Endothelial cell of umbilical vein (primary cell): ENCODE measurements around the gene HIVEP3. TPM values are rescaled to one million over a fixed set of nuclear protein-coding genes. Genes with fewer than 3 reads are reported as not detected.

Experiments used
- BruUV-seq: library from RNA; stranded (reverse); fragments of 400-500 nt; replicated peaks from 2 replicates; lab custom pipeline; 2021; lab: Mats Ljungman, UMichigan
- CTCF ChIA-PET: fragments of 300-600, 350-600 bp; sonication (Branson Sonifier 250); formaldehyde crosslinking; loops from one replicate; lab custom pipeline; 2021; ENCODE audit warnings: antibody characterized with exemption, inconsistent platforms; lab: Charles Lee
- POLR2A ChIA-PET: fragments of 300-600, 350-600 bp; sonication (Branson Sonifier 250); formaldehyde crosslinking; loops from one replicate; lab custom pipeline; 2021; ENCODE audit warnings: antibody characterized with exemption, inconsistent platforms; lab: Charles Lee
- DNase-seq: peaks from one replicate; pipeline ENCODE4 v3.0.0-alpha.2; 2011; ENCODE audit warnings: low read depth, low spot score
- FAIRE-seq: peaks from 2 replicates; lab custom pipeline; 2011; peaks lifted over from hg19 to GRCh38; lab: Jason Lieb, UNC
- H2AFZ ChIP-seq: 2 replicates; pipeline ENCODE4 v1.6.0; 2012; ENCODE audit warnings: low read depth, low read length, control low read depth, inconsistent platforms
- H3K27ac ChIP-seq: 2 replicates; pipeline ENCODE4 v1.5.1; 2011; ENCODE audit warnings: low read depth, mild to moderate bottlenecking, control low read depth, low read length, moderate library complexity; ENCODE audit not compliant: insufficient read depth
- H3K27me3 ChIP-seq, 2 experiments: 2 replicates each; pipeline versions ENCODE4 v1.6.0 to v1.6.1; 2011; ENCODE audit warnings: low read length in 2 of 2, mixed read lengths in 1 of 2; ENCODE audit not compliant: control insufficient read depth in 2 of 2, insufficient read depth in 2 of 2
- H3K36me3 ChIP-seq, 2 experiments: 2 replicates in 1 of 2; 3 replicates in 1 of 2; pipeline ENCODE4 v1.5.1; 2011; ENCODE audit warnings: low read length in 2 of 2, mild to moderate bottlenecking in 1 of 2, moderate library complexity in 1 of 2; ENCODE audit not compliant: control insufficient read depth in 2 of 2, insufficient read depth in 2 of 2; ENCODE audit errors: extremely low read depth in 1 of 2
- H3K4me1 ChIP-seq: 3 replicates; pipeline ENCODE4 v1.5.1; 2011; ENCODE audit warnings: mild to moderate bottlenecking, low read length; ENCODE audit not compliant: control insufficient read depth, insufficient read depth; ENCODE audit errors: extremely low read depth
- H3K4me2 ChIP-seq: 2 replicates; pipeline ENCODE4 v1.6.1; 2011; ENCODE audit warnings: low read length, control low read depth, mixed read lengths; ENCODE audit not compliant: insufficient read depth
- H3K4me3 ChIP-seq, 3 experiments: fragments of 200-600 bp in 1 of 3; sonication (generic), shearing (Covaris generic) in 1 of 3; replicated peaks in 1 of 3; 2 replicates each; pipeline ENCODE4 v1.5.1; 2011 to 2016; ENCODE audit warnings: control low read depth in 3 of 3, low read length in 3 of 3, mild to moderate bottlenecking in 2 of 3, inconsistent platforms in 1 of 3, low read depth in 1 of 3, moderate library complexity in 1 of 3; ENCODE audit not compliant: insufficient read depth in 1 of 3
- H3K79me2 ChIP-seq: 2 replicates; pipeline ENCODE4 v1.6.0; 2012; ENCODE audit warnings: low read length, inconsistent platforms; ENCODE audit not compliant: control insufficient read depth, insufficient read depth
- H3K9ac ChIP-seq: replicated peaks from 2 replicates; pipeline ENCODE3; 2011; ENCODE audit warnings: low read length, control low read depth; ENCODE audit not compliant: insufficient read depth; ENCODE audit errors: extremely low read depth
- H3K9me1 ChIP-seq: replicated peaks from 3 replicates; pipeline ENCODE4 v1.6.0; 2011; ENCODE audit warnings: mild to moderate bottlenecking, low read length; ENCODE audit not compliant: control insufficient read depth, insufficient read depth; ENCODE audit errors: extremely low read depth
- H3K9me3 ChIP-seq: replicated peaks from 2 replicates; pipeline ENCODE4 v1.5.1; 2012; ENCODE audit warnings: low read length, inconsistent platforms; ENCODE audit not compliant: control insufficient read depth, insufficient read depth
- H4K20me1 ChIP-seq: replicated peaks from 2 replicates; pipeline ENCODE3; 2011; ENCODE audit warnings: mild to moderate bottlenecking, low read length; ENCODE audit not compliant: control insufficient read depth, insufficient read depth; ENCODE audit errors: extremely low read depth
- EZH2 ChIP-seq: IDR thresholded peaks from 2 replicates; pipeline ENCODE4 v1.6.1; 2012; ENCODE audit warnings: borderline replicate concordance, low read depth, mild to moderate bottlenecking, moderate library complexity, low read length, inconsistent platforms; ENCODE audit not compliant: severe bottlenecking
- FOS ChIP-seq: IDR thresholded peaks from 2 replicates; pipeline ENCODE4 v1.6.1; 2011; ENCODE audit warnings: mild to moderate bottlenecking, low read length, moderate library complexity, borderline replicate concordance; ENCODE audit not compliant: insufficient read depth
- GATA2 ChIP-seq: IDR thresholded peaks from 2 replicates; pipeline ENCODE4 v1.7.0; 2011; ENCODE audit warnings: low read depth, mild to moderate bottlenecking, moderate library complexity, mixed read lengths, low read length; ENCODE audit not compliant: insufficient read length, insufficient read depth
- JUN ChIP-seq: IDR thresholded peaks from 2 replicates; pipeline ENCODE4 v1.6.1; 2011; ENCODE audit warnings: borderline replicate concordance, low read depth; ENCODE audit not compliant: insufficient read length, insufficient read depth
- MAX ChIP-seq: IDR thresholded peaks from 2 replicates; pipeline ENCODE4 v1.6.1; 2011; ENCODE audit not compliant: insufficient read depth, insufficient read length
- MYC ChIP-seq: IDR thresholded peaks from one replicate; pipeline ENCODE4 v1.6.1; 2011; ENCODE audit warnings: mild to moderate bottlenecking, low read depth, low read length
- POLR2A ChIP-seq: IDR thresholded peaks from 2 replicates; pipeline ENCODE4 v1.6.1; 2012; ENCODE audit warnings: low read depth, mild to moderate bottlenecking, control low read depth, low read length
- POLR2AphosphoS5 ChIP-seq: IDR thresholded peaks from 2 replicates; pipeline ENCODE4 v1.6.1; 2012; ENCODE audit warnings: low read depth, mild to moderate bottlenecking, control low read depth, low read length, moderate library complexity; ENCODE audit not compliant: insufficient read depth
- dilution Hi-C: fragments of 300-500 bp; cut with MboI; formaldehyde crosslinking; loops from one replicate; pipeline ENCODE4 v1.15.0; 2019; ENCODE audit warnings: low sequenced_read_pairs; ENCODE audit not compliant: extremely low pct_ligation_motif_present
- intact Hi-C: fragments of 100-400 bp; cut with micrococcal nuclease; formaldehyde crosslinking; loops from one replicate; pipeline ENCODE4 v1.10.0; 2022
- polyA plus RNA-seq, 4 experiments: library from polyadenylated mRNA; depleted of rRNA in 3 of 4; stranded (reverse) in 3 of 4; unstranded in 1 of 4; fragments of >200 nt; gene quantifications; 2 replicates each; pipeline versions ENCODE4 v1.2.1 to v1.2.3, GENCODE V29; 2011 to 2012; ENCODE audit warnings: missing spikeins in 1 of 4
- total RNA-seq: library from RNA; stranded (reverse); gene quantifications from 2 replicates; pipeline ENCODE4 v1.2.3, GENCODE V29; 2021
- TF ChIP-seq, protein P1 (sequence below), 2 donors: IDR thresholded peaks; 1 replicate in 1 of 2; 2 replicates in 1 of 2; pipeline ENCODE4 v1.5.1; 2011; ENCODE audit warnings: low read length in 2 of 2, mild to moderate bottlenecking in 2 of 2, moderate library complexity in 2 of 2, control low read depth in 1 of 2, inconsistent platforms in 1 of 2, low read depth in 1 of 2; ENCODE audit not compliant: insufficient read depth in 1 of 2; ENCODE audit errors: extremely low read depth in 1 of 2

Gene HIVEP3
- total and polyA plus RNA-seq, 2 donors (not counting 3 experiments of a cell fraction or from before 2014, with no cell fraction given): 3.4 to 4.0 TPM

DNA sequence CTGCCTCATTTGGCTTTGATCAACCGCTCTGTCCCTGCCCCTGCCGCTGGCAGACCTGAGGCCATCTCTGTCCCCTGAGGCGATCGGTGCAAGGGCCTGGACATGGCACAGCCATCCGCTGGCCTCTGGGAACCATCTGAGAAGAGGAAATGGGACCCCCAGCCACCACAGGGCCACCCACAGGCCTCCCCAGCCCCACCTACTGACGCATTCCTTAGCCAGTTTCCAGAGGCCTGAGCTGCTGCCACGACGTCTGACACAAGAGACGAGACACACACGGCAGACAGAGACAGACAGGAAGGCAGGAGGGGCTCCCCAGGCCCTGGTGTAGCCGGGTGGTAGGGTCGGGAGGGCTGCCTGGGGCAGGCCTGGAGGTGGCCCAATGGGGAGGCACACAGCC lies 397.0 kb downstream of the HIVEP3 start:
- H3K27ac ChIP-seq: no peak overlapping the region
- no peaks in the 10 kb centered on the region for H3K79me2 ChIP-seq
- H3K27me3 ChIP-seq: no peaks in the 10 kb centered on the region
- BruUV-seq: no TSS peak
- dilution Hi-C loops: no loop called here
- DNase-seq: no peak
- no peak for FAIRE-seq
- no peaks in the 10 kb centered on the region for H3K9me1 ChIP-seq
- H3K4me2 ChIP-seq: no peak overlapping the region
- no peak for TF ChIP-seq FOS
- no peak for TF ChIP-seq EZH2
- TF ChIP-seq, protein P1, sequence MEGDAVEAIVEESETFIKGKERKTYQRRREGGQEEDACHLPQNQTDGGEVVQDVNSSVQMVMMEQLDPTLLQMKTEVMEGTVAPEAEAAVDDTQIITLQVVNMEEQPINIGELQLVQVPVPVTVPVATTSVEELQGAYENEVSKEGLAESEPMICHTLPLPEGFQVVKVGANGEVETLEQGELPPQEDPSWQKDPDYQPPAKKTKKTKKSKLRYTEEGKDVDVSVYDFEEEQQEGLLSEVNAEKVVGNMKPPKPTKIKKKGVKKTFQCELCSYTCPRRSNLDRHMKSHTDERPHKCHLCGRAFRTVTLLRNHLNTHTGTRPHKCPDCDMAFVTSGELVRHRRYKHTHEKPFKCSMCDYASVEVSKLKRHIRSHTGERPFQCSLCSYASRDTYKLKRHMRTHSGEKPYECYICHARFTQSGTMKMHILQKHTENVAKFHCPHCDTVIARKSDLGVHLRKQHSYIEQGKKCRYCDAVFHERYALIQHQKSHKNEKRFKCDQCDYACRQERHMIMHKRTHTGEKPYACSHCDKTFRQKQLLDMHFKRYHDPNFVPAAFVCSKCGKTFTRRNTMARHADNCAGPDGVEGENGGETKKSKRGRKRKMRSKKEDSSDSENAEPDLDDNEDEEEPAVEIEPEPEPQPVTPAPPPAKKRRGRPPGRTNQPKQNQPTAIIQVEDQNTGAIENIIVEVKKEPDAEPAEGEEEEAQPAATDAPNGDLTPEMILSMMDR (IDR thresholded peaks at IDR 0.05; ENCODE audit: extremely low read depth in 1 of 2, insufficient read depth in 1 of 2, low read depth in 1 of 2, low read length in 2 of 2): no peak
- no peak for TF ChIP-seq MYC
- no peak for TF ChIP-seq MAX
- no peak for TF ChIP-seq GATA2
- no peak for TF ChIP-seq POLR2A
- no peak for TF ChIP-seq JUN
- TF ChIP-seq POLR2AphosphoS5: no peak
- H3K4me3 ChIP-seq: no peak overlapping the region
- no peaks in the 10 kb centered on the region for H3K36me3 ChIP-seq
- H3K9ac ChIP-seq: no peak overlapping the region
- no peaks in the 10 kb centered on the region for H3K4me1 ChIP-seq
- no peaks in the 10 kb centered on the region for H3K9me3 ChIP-seq
- H4K20me1 ChIP-seq: no peaks in the 10 kb centered on the region
- POLR2A ChIA-PET: no interaction called here
- CTCF ChIA-PET: no interaction called here
- intact Hi-C loops: no loop called here
- no peak overlapping the region for H2AFZ ChIP-seq
